HT1080 (cell line): Measurements from ENCODE around the gene PIK3R2. TPM values are rescaled to one million over a fixed set of nuclear protein-coding genes. Genes with fewer than 3 reads are reported as not detected.
"Not testable (repeated sequence)": the region's sequence is repeated elsewhere in the genome, so short reads cannot be mapped to it uniquely, and the experiment has no call there.

Experiments used
- DNase-seq: peaks from one replicate; pipeline ENCODE4 v3.0.0-alpha.2; 2015; ENCODE audit warnings: low read depth
- polyA plus RNA-seq, 2 experiments: library from polyadenylated mRNA; depleted of rRNA; stranded (reverse); fragments of >200 nt; gene quantifications; 2 replicates each; pipeline ENCODE4 v1.2.3, GENCODE V29; 2015
- total RNA-seq: library from RNA; depleted of rRNA; stranded (reverse); fragments of >200 nt; shearing (Covaris generic); gene quantifications from 2 replicates; pipeline ENCODE4 v1.2.3, GENCODE V29; 2014; rRNA removed

PIK3R2 gene
- total RNA-seq, result 17.5 and 21.1 TPM in 2 replicates
- 33.6 and 34.1 TPM in 2 replicates for polyA plus RNA-seq (2015; cell fraction: cytosol; rRNA removed)
- polyA plus RNA-seq (2015; cell fraction: nucleus; rRNA removed), result 20.0 and 21.7 TPM in 2 replicates

DNA sequence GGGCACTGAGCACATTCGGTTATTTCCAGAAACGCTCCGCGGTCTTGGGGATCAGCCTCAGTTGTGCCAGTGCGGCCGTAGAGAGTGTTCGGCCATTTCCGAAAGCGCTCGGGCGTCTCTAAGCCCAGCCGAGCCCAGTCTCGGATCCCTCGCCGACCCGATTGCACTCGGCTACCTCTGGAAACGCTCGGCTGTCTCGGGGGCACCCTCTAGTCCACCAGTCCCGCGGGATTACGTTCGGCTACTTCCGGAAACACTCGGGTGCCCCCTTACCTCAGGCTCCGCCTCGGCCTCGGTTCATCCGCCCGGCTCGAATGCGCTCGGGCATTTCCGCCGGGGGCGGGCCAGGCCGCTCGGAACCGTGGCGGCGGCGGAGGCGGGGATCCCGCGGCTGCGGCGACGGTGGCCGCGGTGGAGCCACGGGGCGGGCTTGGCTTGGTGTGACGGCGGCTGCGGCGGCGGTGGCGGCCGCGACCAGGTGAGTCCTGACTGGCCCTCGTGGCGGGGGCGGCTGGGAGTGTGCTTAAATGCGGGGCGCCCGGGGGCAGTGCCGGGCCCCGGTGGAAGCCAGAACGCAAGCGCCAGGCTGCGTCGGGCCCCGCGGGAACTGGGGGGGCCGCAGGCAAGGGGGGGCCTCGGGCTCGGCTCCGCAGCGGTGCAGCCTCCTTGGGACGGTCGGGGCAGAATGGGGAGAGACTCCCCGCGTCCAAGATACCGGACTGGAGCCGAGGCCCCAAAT lies at the start of gene PIK3R2:
Gene PIK3R2, plus strand, starts transcription at position 347 of the 739 bp plus-strand sequence. CDS start 2,717 bp downstream, outside the sequence.
- peak; percentile 97 for DNase-seq

DNA sequence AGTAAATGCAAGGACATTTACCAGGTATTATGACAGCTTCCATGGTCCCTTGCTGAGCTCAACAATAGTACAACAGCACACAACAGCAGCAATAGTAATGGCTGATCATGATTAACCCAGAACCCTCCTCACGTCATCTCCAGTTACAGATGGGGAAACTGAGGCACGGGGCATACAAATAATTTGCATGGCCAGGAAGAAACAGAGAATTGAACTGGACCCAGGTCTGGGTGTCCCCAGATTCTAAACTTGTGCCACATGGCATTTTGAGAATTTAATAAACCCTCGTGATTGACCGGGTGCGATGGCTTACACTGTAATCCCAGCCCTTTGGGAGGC lies 48.2 kb upstream of the PIK3R2 start:
- no peak for DNase-seq

DNA sequence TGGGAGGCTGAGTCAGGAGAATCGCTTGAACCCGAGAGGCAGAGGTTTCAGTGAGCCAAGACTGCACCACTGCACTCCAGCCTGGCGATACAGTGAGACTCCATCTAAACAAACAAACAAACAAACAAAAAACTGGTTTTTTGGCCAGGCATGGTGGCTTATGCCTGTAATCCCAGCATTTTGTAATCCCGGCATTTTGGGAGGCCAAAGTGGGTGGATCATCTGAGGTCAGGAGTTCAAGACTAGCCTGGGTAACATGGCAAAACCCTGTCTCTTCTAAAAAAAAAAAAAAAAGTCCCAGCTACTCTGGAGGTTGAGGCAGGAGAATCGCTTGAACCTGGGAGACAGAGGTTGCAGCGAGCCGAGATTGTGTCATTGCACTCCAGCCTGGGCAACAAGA lies 47.7 kb upstream of the PIK3R2 start:
- DNase-seq, result not testable (repeated sequence)

DNA sequence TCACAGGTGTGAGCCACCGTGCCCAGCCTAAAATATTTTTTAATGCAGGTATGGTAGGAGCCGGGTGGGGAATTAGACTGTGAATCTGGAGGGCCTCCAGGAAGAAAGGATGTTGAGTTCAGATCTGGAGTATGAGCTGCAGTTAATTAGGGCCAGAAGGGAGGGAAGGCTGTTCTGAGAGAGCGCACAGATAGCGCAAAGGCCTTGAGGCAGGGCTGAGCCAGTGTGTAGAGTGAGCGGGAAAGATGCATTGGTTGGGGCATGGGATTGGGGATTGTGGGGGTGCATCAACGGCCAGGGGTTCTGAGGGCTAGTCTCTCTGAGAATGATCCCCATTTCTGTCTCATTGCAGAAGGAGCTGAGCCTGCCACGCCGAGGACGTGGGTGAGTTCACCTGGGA lies 45.7 kb upstream of the PIK3R2 start:
- DNase-seq, result no peak

DNA sequence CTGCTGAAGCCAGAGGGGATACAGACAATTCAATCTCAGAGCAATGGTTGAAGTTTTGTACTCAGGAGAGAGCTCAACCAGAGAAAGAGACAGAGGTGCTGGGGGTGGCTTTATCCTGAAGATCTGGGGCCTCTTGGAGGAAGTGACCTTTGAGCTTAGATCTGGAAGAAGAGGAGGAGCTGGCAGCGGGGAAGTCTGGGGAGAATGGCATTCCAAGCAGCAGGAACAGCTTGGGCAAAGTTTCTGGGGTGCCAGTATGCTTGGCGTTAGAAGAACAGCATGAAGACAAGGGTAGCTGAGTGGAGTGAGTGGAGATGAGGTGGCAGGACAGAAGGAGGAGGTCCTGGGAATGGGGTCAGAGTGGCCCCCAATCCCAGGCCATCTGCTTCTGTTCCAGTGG lies 44.1 kb upstream of the PIK3R2 start:
- DNase-seq, result no peak

DNA sequence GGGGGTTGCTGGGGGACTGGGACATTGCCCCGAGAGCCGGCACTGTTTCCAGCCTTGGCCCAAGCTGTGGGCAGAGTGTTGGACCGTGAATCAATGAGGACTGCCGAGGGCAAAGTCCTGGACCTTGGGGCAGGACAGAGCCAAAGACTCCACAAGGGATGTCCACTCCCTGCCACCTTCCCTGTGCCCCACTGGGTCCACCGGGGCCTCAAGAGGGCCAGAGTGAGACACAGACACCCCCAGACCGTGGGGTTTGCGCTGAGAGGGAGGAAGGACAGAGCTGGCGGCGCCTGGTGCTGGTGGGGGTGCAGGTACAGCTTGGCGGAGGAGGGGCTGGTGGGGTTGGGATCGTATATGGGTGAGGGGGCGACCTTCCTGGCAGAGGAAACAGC lies 43.6 kb upstream of the PIK3R2 start:
- DNase-seq, result no peak

DNA sequence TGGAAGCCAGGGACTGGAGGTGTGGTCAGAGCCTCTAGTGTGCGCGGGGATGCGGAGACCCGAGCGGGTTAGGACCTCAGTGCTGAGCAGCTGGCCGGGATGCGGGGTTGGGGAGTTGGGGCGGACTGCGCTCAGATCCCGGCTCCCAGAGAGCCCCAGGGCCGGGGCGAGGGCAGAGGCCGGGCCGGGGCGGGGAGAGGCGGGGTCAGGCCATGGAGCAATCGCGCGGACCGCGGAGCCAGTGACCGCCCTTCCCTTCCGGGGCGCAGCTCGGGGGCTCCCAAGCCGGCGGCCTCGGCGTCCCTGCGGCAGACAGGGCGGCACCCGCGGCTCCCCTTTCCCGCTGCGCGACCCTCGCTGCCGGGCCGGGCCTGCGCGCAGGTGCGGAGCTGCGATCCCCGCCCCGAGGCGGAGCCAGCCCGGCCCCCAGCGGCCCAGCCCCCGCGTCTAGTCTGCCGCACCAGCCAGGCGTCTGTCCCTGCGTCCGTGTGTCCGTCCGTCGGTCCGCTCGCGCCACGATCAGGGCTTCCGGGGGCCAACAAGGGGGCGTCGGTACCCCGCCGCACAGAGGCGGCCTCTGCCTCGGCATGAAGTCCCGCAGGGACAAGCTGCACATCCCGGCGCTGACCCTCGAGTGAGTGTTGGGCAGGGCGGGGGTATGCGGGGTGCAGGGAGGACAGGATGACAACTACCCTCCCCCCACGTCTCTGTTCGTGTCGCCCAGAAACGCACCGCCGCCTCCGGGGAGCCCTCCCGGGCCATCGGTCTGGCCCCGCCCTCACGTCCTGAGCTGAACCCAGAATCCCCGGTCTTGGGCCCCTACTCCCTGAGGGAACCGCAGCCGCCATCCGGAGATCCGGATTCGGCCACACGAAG lies 43.0 kb upstream of the PIK3R2 start:
- DNase-seq, result no peak

DNA sequence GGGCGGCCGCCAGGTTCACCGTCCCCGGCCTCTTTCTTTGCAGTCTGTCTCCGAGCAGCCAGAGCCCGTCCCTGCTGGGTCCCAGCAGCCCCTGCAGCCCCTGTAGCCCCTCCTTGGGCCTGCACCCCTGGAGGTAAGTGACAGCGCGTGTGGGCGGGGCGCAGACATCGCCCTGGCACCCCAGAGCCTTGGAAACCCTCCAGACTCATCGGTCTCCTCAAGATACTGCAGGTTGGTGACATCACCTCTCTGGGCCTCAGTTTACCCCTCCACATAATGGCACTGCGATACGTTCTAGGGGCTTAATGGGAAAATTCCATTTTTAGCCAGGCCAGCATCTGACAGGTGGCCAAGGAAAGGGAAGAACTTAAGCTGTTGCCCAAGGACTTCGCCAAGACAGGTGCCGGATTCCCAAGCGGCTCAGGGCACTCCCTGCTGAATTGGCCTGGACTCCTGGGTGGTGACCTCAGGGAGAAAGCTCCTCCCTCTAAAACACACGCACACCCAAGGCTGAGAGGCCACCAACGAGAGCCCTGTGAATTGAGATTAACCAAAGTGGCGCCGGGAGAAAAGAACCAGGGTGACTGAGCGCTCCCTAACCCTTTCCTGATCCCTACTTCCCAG lies 42.2 kb upstream of the PIK3R2 start:
- DNase-seq, result no peak

DNA sequence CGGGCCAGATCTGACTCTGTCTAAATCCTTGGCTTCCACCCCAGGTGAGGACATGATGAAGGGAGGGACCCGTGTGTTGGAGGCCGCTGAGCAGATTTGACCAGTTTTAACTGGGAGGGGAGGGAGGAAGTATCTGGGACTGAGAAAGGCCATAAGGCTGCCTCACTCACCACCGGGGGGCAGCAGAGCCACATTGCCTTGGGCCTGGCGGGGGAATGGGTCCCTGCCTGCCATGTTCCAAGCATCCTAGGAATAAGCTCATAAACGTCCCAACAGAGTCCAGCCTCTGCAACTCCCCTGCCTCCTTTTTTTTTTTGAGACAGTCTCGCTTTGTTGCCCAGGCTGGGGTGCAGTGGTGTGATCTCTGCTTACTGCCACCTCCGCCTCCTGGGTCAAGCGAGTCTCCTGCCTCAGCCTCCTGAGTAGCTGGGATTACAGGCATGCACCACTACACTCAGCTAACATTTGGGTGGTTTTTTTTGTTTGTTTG lies 39.9 kb upstream of the PIK3R2 start:
- peak; percentile 74 for DNase-seq

DNA sequence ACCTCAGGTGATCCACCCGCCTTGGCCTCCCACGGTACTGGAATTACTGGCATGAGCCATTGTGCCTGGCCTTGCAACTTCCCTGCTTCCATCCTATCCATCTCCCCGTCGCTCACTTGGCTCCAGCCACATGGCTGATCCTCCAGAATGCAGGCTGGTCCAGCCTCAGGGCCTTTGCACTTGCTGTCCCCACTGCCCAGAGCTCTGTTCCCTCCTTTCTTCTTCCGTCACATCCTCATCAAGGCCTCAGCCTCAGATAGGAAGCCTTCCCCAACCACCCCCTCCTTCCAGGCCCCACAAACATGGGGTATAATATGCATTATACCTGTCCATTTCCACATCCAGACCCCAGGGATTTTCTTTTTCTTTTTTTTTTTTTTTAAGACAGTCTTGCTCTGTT lies 39.1 kb upstream of the PIK3R2 start:
- no peak for DNase-seq

DNA sequence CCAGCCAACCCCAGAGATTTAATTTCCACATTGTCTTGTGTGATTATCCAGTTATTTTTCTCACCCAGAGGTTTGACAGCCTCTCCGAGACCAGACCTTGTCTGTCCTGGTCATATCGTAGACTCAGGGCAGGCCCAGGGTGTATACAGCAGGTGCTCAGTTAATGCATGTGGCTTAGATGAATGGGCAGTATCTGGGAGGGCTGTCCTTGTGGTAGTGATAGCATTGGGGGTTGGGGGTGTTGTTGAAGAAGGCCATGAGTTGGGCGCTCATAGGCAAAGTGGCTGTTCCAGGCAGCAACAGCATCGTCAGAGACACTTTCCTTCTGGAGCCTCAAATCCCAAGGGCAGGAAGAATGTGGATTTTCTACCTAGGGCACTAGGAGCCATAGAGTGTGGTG lies 38.5 kb upstream of the PIK3R2 start:
- no peak for DNase-seq

DNA sequence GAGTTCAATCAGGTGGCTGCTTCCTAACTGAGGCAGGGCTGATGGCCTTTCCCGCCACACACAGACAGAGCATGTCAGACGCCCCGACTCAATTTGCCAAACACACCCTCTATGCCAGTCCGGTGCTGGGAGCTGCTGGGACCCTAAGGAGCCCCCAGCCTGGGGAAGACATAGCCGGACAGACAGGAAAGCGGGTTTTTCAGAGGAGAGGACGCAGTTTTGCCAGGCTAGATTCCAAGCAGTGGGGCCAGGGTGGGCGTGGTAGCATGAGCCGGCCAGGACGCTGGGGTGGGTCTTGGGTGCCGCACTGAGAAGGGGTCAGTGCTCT lies 35.6 kb upstream of the PIK3R2 start:
- no peak for DNase-seq

DNA sequence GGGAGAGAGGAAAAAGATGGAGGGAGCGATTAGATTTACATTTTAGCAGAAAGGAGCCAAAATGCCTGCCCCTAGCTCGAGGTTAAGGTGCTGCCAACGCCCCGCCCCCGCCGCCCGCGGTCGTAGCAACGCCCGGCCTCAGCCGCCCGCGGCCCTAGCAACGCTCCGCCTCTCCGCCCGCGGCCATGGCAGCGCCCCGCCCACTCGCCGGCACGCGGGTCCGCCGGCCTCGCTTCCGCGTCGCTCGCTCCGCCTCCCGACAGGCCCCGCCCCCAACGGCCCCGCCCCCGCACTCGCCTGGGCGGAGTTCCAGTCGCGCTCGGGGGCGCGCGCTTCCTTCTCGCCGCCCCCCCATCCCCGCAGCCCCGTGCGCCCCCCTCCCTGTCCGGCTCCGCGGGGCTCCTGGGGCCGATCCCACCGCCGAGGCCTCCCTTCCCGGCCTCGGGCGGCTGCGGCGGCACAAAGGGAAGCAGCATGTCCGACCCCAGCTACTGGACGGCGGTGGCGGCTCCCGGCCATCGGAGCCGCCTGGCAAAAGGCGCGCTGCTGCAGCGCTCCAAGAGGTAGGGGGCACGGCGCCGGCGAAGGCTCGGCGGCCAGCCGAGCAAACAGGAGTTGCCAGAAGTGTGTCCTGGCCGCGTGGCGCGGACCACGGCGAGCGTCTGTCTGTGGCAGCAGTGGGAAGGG lies 35.1 kb upstream of the PIK3R2 start:
- peak; percentile 70 for DNase-seq

DNA sequence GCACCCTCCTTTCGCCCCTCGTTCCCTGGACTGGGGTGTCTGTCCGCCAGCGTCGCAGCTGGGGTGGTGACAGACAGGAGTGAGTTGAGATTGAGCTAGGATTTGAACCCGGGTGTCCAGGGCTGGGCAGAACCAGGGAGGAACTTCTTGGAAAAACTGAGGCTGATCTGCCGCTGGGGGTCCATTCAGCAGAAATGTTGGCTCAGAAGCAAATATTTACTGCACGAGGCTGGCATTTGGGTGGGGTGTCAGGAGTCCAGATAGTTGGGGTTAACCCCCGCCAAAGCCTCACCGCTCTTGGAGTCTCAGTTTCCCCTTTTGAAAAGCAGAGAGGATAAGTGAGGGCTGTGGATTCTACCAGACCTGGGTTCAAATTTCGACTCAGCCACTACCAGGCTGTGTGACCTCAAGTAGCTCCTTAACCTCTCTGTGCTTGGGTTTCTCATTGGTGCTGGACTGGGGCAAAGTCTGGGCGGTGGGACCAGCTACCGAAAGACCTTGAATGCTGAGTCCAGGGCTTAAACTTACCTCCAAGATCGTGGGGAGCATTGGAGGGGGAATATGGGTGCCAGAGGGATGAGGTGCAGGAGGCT lies 34.4 kb upstream of the PIK3R2 start:
- DNase-seq, result no peak

DNA sequence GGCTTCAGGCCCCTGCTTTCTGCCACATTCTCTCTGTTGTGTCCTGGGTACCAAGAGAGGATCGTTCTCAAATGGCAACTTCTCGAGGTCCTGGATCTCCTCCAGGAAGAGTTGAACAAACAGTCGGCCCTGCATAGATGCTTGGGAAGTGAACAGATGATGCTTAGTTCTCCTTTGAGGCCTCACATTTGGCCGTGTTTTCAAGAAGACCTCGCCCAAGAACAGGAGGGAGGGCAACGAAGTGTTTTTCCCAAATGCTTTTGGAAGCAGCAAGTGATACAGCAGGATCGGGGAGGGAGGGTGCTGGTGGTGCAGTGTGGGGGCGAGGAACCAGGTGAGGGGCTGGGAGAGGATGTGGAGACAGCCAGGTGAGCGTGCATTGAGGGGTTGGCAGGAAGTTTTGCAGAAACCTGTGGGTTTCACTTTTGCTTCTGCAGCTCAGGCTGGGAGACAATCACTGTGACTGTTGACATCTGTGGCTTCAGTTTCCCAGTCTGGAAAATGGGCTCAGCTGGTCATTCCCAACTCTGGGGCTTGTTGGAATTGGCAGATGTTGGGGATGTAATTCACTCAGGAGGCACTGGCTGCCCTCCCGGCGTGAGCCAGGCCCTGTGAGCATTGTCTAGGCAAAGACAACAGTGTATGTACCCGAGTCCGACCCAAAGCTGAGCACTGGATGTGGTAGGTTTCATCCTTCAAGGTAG lies 33.8 kb upstream of the PIK3R2 start:
- DNase-seq, result no peak

DNA sequence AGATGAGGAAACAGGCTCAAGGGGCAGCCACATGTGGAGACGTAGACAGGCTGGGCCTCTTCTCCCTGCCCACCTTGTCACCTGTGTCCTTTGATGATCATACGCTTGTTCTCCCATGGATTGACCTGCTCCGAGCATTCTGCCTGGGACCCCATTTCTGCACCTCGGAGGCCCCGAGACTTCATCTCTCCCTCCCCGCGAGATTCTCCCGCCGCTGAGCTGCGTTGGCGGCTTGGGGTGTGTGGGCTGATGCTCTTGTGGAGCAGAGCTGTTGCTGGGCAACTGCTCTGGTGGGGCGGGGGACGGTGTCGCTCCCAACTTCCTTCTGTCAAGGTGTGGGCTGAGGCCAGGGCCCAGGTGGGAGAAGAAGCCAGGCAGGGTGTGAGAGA lies 33.3 kb upstream of the PIK3R2 start:
- DNase-seq, result no peak

DNA sequence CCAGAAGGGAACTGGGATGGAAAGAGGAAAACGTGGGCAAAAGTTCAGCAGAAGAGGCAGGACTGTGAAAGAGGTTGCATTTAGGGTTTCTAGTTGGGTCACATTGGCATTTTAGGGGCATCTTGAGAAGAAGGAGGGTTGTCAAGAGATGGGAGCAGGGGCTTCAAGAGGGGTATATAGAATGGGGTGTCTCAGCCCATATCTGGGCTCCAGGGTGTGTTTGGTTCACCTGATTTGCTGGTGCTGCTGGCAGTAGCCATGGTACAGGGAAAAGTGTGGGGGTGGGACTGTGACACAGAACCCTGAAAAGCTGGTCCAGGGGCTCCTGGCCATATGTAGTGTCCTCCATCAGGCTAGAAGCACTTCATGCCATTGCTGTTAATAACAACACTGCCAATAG lies 32.8 kb upstream of the PIK3R2 start:
- no peak for DNase-seq

DNA sequence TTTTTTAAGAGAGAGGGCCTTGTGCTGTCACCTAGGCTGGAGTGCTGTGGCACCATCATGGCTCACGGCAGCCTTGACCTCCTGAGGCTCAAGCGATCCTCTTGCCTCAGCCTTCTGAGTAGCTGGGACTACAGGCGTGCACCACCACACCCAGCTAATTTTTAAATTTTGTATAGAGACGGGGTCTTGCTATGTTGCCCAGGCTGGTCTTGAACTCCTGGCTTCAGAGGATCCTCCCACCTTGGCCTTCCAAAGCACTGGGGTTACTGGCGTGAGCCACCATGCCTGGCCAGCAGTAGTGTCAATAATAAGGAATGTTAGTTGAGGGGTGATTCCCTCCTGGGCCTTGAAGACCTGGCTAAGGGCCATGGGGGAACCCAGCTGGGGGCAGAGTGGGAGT lies 31.8 kb upstream of the PIK3R2 start:
- no peak for DNase-seq

DNA sequence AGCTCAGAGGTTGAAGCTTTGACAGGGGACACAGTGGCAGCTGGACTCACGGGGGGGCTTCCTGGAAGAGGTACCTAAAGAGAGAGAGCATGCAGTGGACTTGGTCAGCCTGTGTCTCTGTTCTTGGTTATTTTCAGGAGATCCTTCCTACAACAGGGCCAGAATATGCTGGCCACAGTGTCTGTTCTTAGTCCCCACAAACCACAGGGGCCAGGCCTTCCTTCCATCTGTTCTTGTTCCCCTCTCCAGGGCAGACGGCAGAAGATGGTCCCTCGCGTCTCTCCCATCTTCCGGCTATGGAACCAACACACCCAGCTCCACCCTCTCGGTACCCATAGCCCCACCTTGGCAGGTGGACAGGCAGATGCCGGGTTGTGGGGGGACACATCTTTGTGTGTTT lies 30.5 kb upstream of the PIK3R2 start:
- no peak for DNase-seq
